Epithelial cell of esophagus (primary cell): ENCODE results near the gene RAPSN.
"Not testable (repeated sequence)": the region's sequence is repeated elsewhere in the genome, so short reads cannot be mapped to it uniquely, and the experiment has no call there.

ENCODE experiments used
- DNase-seq: peaks from one replicate; pipeline ENCODE4 v3.0.0; 2010; ENCODE audit warnings: low read depth
- H3K4me3 ChIP-seq: 2 replicates; pipeline ENCODE4 v1.5.1; 2011; ENCODE audit warnings: mild to moderate bottlenecking, low read length, control low read depth
- TF ChIP-seq, protein P1 (sequence below): IDR thresholded peaks from 2 replicates; pipeline ENCODE4 v1.5.1; 2011; ENCODE audit warnings: low read depth, mild to moderate bottlenecking, low read length, control low read depth, inconsistent platforms; ENCODE audit not compliant: insufficient read depth; ENCODE audit errors: missing control alignments

The RAPSN gene

DNA sequence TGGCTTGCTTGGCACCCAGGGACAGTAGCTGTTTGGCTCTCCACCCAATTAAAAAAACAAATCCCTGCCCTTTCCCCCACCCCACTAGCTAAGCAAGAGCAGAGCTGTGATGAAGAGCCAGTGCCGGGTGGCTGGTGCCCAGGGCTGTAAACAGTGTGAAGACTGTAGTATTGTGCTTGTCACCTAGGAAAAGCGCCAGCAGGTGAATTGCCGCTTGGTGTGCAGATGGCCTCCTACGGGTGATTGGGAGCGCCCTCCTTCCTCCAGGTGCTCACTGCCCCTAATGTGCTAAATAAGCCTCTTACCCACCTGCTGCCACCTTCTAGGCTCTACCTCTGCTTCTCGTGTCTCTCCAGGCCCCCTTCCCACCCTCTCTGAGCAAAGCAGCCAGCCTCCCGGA lies 18.4 kb upstream of the RAPSN start:
- TF ChIP-seq, protein P1, sequence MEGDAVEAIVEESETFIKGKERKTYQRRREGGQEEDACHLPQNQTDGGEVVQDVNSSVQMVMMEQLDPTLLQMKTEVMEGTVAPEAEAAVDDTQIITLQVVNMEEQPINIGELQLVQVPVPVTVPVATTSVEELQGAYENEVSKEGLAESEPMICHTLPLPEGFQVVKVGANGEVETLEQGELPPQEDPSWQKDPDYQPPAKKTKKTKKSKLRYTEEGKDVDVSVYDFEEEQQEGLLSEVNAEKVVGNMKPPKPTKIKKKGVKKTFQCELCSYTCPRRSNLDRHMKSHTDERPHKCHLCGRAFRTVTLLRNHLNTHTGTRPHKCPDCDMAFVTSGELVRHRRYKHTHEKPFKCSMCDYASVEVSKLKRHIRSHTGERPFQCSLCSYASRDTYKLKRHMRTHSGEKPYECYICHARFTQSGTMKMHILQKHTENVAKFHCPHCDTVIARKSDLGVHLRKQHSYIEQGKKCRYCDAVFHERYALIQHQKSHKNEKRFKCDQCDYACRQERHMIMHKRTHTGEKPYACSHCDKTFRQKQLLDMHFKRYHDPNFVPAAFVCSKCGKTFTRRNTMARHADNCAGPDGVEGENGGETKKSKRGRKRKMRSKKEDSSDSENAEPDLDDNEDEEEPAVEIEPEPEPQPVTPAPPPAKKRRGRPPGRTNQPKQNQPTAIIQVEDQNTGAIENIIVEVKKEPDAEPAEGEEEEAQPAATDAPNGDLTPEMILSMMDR = no peak
- DNase-seq = no peak
- H3K4me3 ChIP-seq = no peak overlapping the region

- TF ChIP-seq, protein P1 = no peak
- H3K4me3 ChIP-seq = no peak overlapping the region
- DNase-seq = no peak
These were observed 17.8 kb upstream of the RAPSN start for GRCh38 chr11:47466701-47467250.

DNA sequence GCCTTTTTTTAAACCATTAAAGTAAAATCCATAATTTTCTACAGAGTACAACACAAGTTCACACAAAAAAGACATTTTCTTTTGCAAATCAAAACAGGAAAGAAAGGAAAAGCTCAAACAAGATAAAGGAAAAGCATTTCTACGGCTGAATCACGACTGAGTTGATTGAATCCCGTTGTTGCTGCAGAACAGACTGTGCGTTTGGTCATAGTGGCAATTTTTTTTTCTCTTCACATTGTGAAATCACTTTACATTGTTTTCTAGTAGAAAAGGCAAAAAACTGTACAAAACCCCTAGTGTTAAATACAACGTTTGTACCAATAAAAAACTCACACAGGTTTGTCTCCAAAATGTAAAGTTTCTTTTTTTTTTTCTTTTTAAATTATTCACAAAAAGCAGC lies 17.3 kb upstream of the RAPSN start:
- no peak for DNase-seq

DNA sequence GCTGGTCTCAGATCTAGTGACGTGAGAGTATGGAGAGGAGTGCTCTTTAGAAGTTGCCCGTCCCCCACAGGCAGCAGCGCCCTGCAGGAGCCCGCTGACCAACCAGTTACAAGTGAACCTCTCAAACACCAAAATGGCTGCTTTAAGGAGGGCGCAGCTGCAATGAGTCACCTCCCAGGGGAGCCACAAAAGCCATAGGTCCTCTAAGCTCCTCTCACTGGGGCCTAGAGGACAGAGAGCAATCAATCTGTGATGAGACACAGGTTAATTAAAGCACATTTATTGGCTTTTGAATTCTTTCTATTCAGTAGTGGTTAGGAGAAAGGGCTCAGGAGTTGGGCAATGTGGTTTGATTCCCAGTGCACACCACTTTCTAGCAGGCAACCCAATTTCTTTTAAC lies 15.5 kb upstream of the RAPSN start:
- H3K4me3 ChIP-seq = no peak overlapping the region
- DNase-seq = no peak
- TF ChIP-seq, protein P1 = no peak

More for the DNA sequence above, 17.3 kb upstream of the RAPSN start:
- TF ChIP-seq, protein P1 = no peak
- no peak overlapping the region for H3K4me3 ChIP-seq

DNA sequence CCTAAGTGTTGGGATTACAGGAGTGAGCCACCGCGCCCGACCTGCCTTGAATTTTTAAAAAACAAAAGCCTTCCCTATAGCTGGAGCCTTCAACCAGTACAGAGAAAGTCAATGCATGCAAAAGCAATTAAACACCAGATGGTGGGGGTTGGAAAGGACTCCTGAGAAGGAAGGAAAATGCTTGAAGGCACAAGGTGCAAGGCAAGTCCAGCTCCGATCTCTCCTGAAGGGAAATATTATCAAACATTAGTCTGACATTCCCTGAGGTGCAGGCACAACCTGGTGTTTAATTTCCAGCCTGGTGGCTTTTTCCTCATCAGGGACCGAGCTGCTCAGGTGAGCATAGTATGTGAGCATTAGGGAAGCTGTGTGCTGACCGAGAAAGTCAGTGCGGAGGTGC lies 12.9 kb upstream of the RAPSN start:
- TF ChIP-seq, protein P1 = no peak
- DNase-seq = no peak
- H3K4me3 ChIP-seq = no peak overlapping the region

DNA sequence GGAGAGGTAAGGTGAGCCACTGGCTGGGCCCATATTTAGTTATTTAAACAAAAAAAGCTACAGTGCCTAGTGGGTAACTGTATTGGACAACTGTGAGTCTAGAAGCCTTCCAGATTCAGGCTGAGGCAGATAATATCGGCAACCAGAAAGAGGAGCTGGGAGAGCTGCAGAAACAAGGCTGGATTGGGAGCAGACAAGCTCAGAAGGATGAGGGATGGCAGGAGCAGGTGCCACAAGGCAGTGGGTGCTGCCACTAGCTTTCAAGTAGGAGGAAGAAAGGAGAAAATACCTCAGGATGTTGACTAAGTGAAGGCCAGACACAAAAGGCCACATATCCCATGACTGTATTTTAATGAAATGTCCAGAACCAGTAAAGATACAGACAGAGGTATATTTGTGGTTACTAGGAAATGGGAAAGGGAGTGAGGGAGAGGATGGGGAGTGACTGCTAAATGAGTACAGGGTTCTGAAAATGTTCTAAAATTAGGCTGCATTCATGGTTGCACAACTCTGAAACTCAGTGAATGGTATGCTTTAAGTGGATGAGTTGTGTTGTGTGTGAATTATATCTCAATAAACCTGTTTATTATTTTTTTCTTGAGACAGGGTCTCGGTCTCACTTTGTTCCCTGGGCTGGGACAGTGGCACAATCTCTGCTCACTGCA lies 11.8 kb upstream of the RAPSN start:
- TF ChIP-seq, protein P1 = no peak
- no peak for DNase-seq
- H3K4me3 ChIP-seq = no peak overlapping the region

- peak; percentile 85 for DNase-seq
- not testable (repeated sequence) for H3K4me3 ChIP-seq
- TF ChIP-seq, protein P1 = peak; percentile 93
These were observed 5.3 kb upstream of the RAPSN start for GRCh38 chr11:47454258-47454671.
